ENCODE results near the gene CTSC.

The CTSC gene

DNA sequence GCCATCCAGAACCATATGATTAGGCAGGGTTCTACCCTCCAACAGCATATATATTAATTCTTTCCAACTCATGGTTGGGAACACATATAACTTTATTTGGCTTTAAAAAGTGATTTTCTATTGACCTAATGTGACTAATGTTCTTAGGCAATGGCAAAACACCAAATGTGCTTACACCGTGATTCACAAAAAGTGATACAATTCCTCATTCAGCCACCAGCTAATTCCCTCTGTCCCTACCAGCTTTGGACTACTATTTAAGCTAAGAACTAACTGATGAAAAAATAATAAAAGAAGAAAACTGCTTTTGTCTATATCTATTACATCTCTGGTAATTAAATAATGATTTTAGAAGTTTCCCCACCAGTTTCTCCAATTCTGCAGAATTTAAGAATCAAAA, 4.7 kb downstream of the CTSC start:
- Histone ChIP-seq H4K91ac (ENCODE audit: low read depth, low read length, poor library complexity) (no peak overlapping the region), H3K18ac (ENCODE audit: low read length) (no peak overlapping the region), H3K36me3 (replicated peaks in 1 of 2; ENCODE audit: control insufficient read depth in 2 of 2, insufficient read depth in 2 of 2, low read length in 2 of 2) (peaks cover 8 to 44% of the 10 kb centered on the region in 2 donors), H3K4ac (ENCODE audit: low read length) (no peak overlapping the region), H3K14ac (ENCODE audit: low read length) (no peak overlapping the region), H3K4me3 (ENCODE audit: low read length in 2 of 2) (no peak overlapping the region), H3K9ac (ENCODE audit: low read depth, low read length, poor library complexity) (no peak overlapping the region), H3K4me2 (ENCODE audit: insufficient read depth, low read length, poor library complexity, severe bottlenecking) (no peak overlapping the region), H2BK15ac (ENCODE audit: low read length) (no peak overlapping the region), H3K23ac (ENCODE audit: low read depth, low read length, poor library complexity) (no peak overlapping the region), H2AK5ac (ENCODE audit: low read depth, low read length) (no peak overlapping the region), H4K8ac (ENCODE audit: low read depth, low read length) (no peak overlapping the region), H3K79me1 (ENCODE audit: low read depth, low read length) (no peaks in the 10 kb centered on the region), H3K27ac (replicated peaks; ENCODE audit: low read length) (no peak overlapping the region), H2AFZ (ENCODE audit: low read length) (no peak overlapping the region), H2BK5ac (ENCODE audit: low read length) (no peak overlapping the region), H2BK120ac (ENCODE audit: low read depth, low read length) (no peak overlapping the region), H3K9me3 (replicated peaks in 1 of 2; ENCODE audit: control insufficient read depth in 2 of 2, insufficient read depth in 1 of 2, low read depth in 1 of 2, low read length in 2 of 2) (no peaks in the 10 kb centered on the region), H3K4me1 (ENCODE audit: control insufficient read depth in 2 of 2, insufficient read depth in 1 of 2, low read depth in 1 of 2, low read length in 2 of 2) (peaks cover 0 to under 1% of the 10 kb centered on the region in 2 donors), H2BK12ac (ENCODE audit: low read length) (no peak overlapping the region), H3K27me3 (ENCODE audit: control insufficient read depth in 3 of 3, insufficient read depth in 3 of 3, low read depth in 1 of 3, low read length in 3 of 3) (no peaks in the 10 kb centered on the region)
- WGBS, 2 donors (ENCODE audit: extremely low coverage in 2 of 2, insufficient read length in 2 of 2, insufficient replicate concordance in 1 of 2) = no CpG with 5 or more reads among the region's 1 CpG
- DNase-seq (ENCODE audit: low spot score) = no peak

DNA sequence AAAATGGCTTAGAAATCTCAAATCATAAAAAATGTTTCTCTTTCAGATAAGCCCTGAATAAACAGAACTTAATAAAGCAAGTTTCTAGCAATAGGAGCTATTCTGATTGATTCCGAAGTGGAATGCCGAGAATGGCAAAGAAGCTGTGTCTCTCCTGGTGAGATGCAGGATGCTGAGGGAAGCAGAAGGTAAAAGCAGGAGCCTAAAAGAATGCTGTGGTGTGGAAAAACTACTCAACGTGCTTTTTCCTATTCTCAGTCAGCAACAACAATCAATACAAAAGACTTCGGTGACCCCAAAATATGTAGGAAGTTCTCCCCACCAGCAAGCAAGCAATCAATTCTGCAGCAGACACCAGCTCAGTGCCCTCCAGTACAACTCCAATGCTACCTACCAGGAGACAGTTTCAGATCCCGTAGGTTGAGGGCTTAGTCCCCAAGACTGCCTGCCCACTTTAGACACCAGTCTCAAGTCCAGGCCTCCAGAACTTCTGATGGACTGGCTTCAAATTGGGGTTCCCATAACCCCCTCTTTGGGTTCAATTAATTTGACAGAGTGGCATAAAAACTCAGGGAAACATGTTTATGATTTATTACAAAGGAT, 6.6 kb downstream of the CTSC start:
- peaks cover 8 to 44% of the 10 kb centered on the region in 2 donors for H3K36me3 ChIP-seq (replicated peaks in 1 of 2; ENCODE audit: control insufficient read depth in 2 of 2, insufficient read depth in 2 of 2, low read length in 2 of 2)
- DNase-seq (ENCODE audit: low spot score) = no peak
- no peaks in the 10 kb centered on the region for H3K27me3 ChIP-seq (ENCODE audit: control insufficient read depth in 3 of 3, insufficient read depth in 3 of 3, low read depth in 1 of 3, low read length in 3 of 3)
- H3K9ac ChIP-seq (ENCODE audit: low read depth, low read length, poor library complexity) = no peak overlapping the region
- no peak overlapping the region for H2BK12ac ChIP-seq (ENCODE audit: low read length)
- no peak overlapping the region for H3K4me3 ChIP-seq (ENCODE audit: low read length in 2 of 2)
- no peaks in the 10 kb centered on the region for H3K4me1 ChIP-seq (ENCODE audit: control insufficient read depth in 2 of 2, insufficient read depth in 1 of 2, low read depth in 1 of 2, low read length in 2 of 2)
- no peak overlapping the region for H3K4me2 ChIP-seq (ENCODE audit: insufficient read depth, low read length, poor library complexity, severe bottlenecking)
- H2AK5ac ChIP-seq (ENCODE audit: low read depth, low read length) = no peak overlapping the region
- no peak overlapping the region for H4K8ac ChIP-seq (ENCODE audit: low read depth, low read length)
- no peaks in the 10 kb centered on the region for H3K79me1 ChIP-seq (ENCODE audit: low read depth, low read length)
- no peak overlapping the region for H3K23ac ChIP-seq (ENCODE audit: low read depth, low read length, poor library complexity)
- no peak overlapping the region for H3K27ac ChIP-seq (replicated peaks; ENCODE audit: low read length)
- H4K91ac ChIP-seq (ENCODE audit: low read depth, low read length, poor library complexity) = no peak overlapping the region
- H2BK15ac ChIP-seq (ENCODE audit: low read length) = no peak overlapping the region
- H2BK120ac ChIP-seq (ENCODE audit: low read depth, low read length) = no peak overlapping the region
- H3K9me3 ChIP-seq (replicated peaks in 1 of 2; ENCODE audit: control insufficient read depth in 2 of 2, insufficient read depth in 1 of 2, low read depth in 1 of 2, low read length in 2 of 2) = no peaks in the 10 kb centered on the region
- H2AFZ ChIP-seq (ENCODE audit: low read length) = no peak overlapping the region
- H3K14ac ChIP-seq (ENCODE audit: low read length) = no peak overlapping the region
- no peak overlapping the region for H3K18ac ChIP-seq (ENCODE audit: low read length)
- WGBS, 2 donors (ENCODE audit: extremely low coverage in 2 of 2, insufficient read length in 2 of 2, insufficient replicate concordance in 1 of 2) = no CpG with 5 or more reads among the region's 5 CpGs
- H3K4ac ChIP-seq (ENCODE audit: low read length) = no peak overlapping the region
- H2BK5ac ChIP-seq (ENCODE audit: low read length) = no peak overlapping the region

DNA sequence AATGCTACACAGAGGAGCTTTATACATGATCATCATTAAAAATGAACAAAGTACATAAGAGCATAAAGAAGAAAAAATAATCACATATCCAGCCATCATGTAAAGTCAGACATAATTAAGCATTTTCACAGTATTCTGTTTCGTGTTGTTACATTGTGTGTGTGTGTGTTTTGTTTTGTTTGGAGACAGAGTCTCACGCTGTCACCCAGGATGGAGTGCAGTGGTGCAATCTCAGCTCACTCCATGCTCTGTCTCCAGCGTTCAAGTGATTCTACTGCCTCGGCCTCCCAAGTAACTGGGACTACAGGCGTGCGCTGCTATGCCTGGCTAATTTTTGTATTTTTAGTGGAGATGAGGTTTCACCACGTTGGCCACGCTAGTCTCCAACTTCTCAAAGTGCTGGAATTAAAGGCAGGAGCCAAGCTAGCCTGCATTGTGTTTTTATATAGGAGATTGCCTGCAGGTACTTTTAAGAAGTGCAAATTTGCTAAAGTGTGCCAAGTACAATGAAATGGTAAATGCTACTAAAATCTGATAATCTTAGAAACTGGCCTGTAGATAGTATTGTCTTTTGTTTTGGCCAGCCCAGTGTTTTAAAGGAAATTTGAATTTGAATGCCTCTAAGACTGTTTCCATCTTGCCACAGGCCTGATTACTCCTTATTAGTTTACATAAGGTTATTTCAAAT, 7.8 kb downstream of the CTSC start:
- peaks cover 8 to 42% of the 10 kb centered on the region in 2 donors for H3K36me3 ChIP-seq (replicated peaks in 1 of 2; ENCODE audit: control insufficient read depth in 2 of 2, insufficient read depth in 2 of 2, low read length in 2 of 2)
- H3K18ac ChIP-seq (ENCODE audit: low read length) = no peak overlapping the region
- no CpG with 5 or more reads among the region's 8 CpGs for WGBS, 2 donors (ENCODE audit: extremely low coverage in 2 of 2, insufficient read length in 2 of 2, insufficient replicate concordance in 1 of 2)
- H3K9me3 ChIP-seq (replicated peaks in 1 of 2; ENCODE audit: control insufficient read depth in 2 of 2, insufficient read depth in 1 of 2, low read depth in 1 of 2, low read length in 2 of 2) = no peaks in the 10 kb centered on the region
- no peak overlapping the region for H3K9ac ChIP-seq (ENCODE audit: low read depth, low read length, poor library complexity)
- H3K23ac ChIP-seq (ENCODE audit: low read depth, low read length, poor library complexity) = no peak overlapping the region
- H2BK12ac ChIP-seq (ENCODE audit: low read length) = no peak overlapping the region
- no peak overlapping the region for H2BK120ac ChIP-seq (ENCODE audit: low read depth, low read length)
- no peak overlapping the region for H4K8ac ChIP-seq (ENCODE audit: low read depth, low read length)
- H2AFZ ChIP-seq (ENCODE audit: low read length) = no peak overlapping the region
- H3K4me1 ChIP-seq (ENCODE audit: control insufficient read depth in 2 of 2, insufficient read depth in 1 of 2, low read depth in 1 of 2, low read length in 2 of 2) = no peaks in the 10 kb centered on the region
- H3K27ac ChIP-seq (replicated peaks; ENCODE audit: low read length) = no peak overlapping the region
- no peak overlapping the region for H4K91ac ChIP-seq (ENCODE audit: low read depth, low read length, poor library complexity)
- DNase-seq (ENCODE audit: low spot score) = no peak
- H3K14ac ChIP-seq (ENCODE audit: low read length) = no peak overlapping the region
- H3K4me2 ChIP-seq (ENCODE audit: insufficient read depth, low read length, poor library complexity, severe bottlenecking) = no peak overlapping the region
- no peak overlapping the region for H2AK5ac ChIP-seq (ENCODE audit: low read depth, low read length)
- H3K27me3 ChIP-seq (ENCODE audit: control insufficient read depth in 3 of 3, insufficient read depth in 3 of 3, low read depth in 1 of 3, low read length in 3 of 3) = no peaks in the 10 kb centered on the region
- H3K4ac ChIP-seq (ENCODE audit: low read length) = no peak overlapping the region
- H3K4me3 ChIP-seq (ENCODE audit: low read length in 2 of 2) = no peak overlapping the region
- H3K79me1 ChIP-seq (ENCODE audit: low read depth, low read length) = peaks cover 1% of the 10 kb centered on the region
- H2BK5ac ChIP-seq (ENCODE audit: low read length) = no peak overlapping the region
- no peak overlapping the region for H2BK15ac ChIP-seq (ENCODE audit: low read length)

DNA sequence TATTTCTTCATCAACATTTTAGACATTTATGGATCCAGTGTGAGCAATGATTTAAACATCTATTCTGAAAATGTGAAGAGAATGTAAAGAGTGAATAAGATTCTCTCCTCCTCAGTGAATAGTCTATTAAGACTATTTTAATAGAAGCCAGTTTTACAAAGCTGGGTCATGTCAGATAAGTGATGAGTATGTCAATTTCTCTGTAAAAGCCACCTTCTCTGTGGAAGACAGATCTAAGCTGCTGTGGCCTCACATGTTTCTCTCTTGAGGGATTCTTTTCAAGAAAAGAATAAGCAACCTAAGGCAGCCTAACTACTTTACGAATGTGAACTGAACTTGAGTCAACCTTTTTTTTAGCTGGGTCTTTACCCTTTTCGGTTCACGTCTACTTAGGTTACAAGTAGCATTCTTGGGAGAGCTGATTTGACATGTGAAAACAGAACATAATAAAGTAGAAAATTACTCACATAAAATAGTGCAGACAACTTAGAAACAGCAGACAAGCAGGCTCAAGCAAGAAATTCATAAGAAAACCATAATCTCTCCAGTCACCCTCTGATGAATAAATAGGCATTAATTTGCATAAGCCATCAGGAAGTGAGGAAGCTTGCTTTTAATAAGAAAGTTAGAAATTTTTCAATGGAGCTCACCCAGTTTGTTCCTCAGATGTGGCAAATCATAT, 9.9 kb downstream of the CTSC start:
- H3K9ac ChIP-seq (ENCODE audit: low read depth, low read length, poor library complexity) = no peak overlapping the region
- H2BK15ac ChIP-seq (ENCODE audit: low read length) = no peak overlapping the region
- H3K4me2 ChIP-seq (ENCODE audit: insufficient read depth, low read length, poor library complexity, severe bottlenecking) = no peak overlapping the region
- no peak overlapping the region for H2BK120ac ChIP-seq (ENCODE audit: low read depth, low read length)
- no peak for DNase-seq (ENCODE audit: low spot score)
- no peaks in the 10 kb centered on the region for H3K27me3 ChIP-seq (ENCODE audit: control insufficient read depth in 3 of 3, insufficient read depth in 3 of 3, low read depth in 1 of 3, low read length in 3 of 3)
- H2BK12ac ChIP-seq (ENCODE audit: low read length) = no peak overlapping the region
- peaks cover 1% of the 10 kb centered on the region for H3K79me1 ChIP-seq (ENCODE audit: low read depth, low read length)
- no peaks in the 10 kb centered on the region for H3K9me3 ChIP-seq (replicated peaks in 1 of 2; ENCODE audit: control insufficient read depth in 2 of 2, insufficient read depth in 1 of 2, low read depth in 1 of 2, low read length in 2 of 2)
- no peak overlapping the region for H3K27ac ChIP-seq (replicated peaks; ENCODE audit: low read length)
- no CpG with 5 or more reads among the region's 3 CpGs for WGBS, 2 donors (ENCODE audit: extremely low coverage in 2 of 2, insufficient read length in 2 of 2, insufficient replicate concordance in 1 of 2)
- H3K23ac ChIP-seq (ENCODE audit: low read depth, low read length, poor library complexity) = no peak overlapping the region
- no peak overlapping the region for H3K4me3 ChIP-seq (ENCODE audit: low read length in 2 of 2)
- no peaks in the 10 kb centered on the region for H3K4me1 ChIP-seq (ENCODE audit: control insufficient read depth in 2 of 2, insufficient read depth in 1 of 2, low read depth in 1 of 2, low read length in 2 of 2)
- no peak overlapping the region for H3K4ac ChIP-seq (ENCODE audit: low read length)
- H4K91ac ChIP-seq (ENCODE audit: low read depth, low read length, poor library complexity) = no peak overlapping the region
- H2AFZ ChIP-seq (ENCODE audit: low read length) = no peak overlapping the region
- peaks cover 8 to 23% of the 10 kb centered on the region in 2 donors for H3K36me3 ChIP-seq (replicated peaks in 1 of 2; ENCODE audit: control insufficient read depth in 2 of 2, insufficient read depth in 2 of 2, low read length in 2 of 2)
- H3K14ac ChIP-seq (ENCODE audit: low read length) = no peak overlapping the region
- H2AK5ac ChIP-seq (ENCODE audit: low read depth, low read length) = no peak overlapping the region
- no peak overlapping the region for H4K8ac ChIP-seq (ENCODE audit: low read depth, low read length)
- H2BK5ac ChIP-seq (ENCODE audit: low read length) = no peak overlapping the region
- no peak overlapping the region for H3K18ac ChIP-seq (ENCODE audit: low read length)

Data from neuronal stem cell (in vitro differentiated cells).